HepG2 (cell line): ENCODE measurements around the gene PMPCB. TPM values are rescaled to one million over a fixed set of nuclear protein-coding genes. Genes with fewer than 3 reads are reported as not detected.

Source experiments
- AGO1 ChIP-seq: fragments of 200-400 bp; formaldehyde crosslinking; IDR thresholded peaks from 2 replicates; pipeline ENCODE4 v1.6.1; 2017; ENCODE audit warnings: mild to moderate bottlenecking, low read depth, low read length, moderate library complexity; ENCODE audit not compliant: poor library complexity, severe bottlenecking
- ARHGAP35 ChIP-seq: sonication (generic); formaldehyde crosslinking; IDR thresholded peaks from 2 replicates; pipeline ENCODE4 v1.9.0; 2022; ENCODE audit warnings: mild to moderate bottlenecking, inconsistent platforms, moderate library complexity, missing genetic modification reagents, borderline replicate concordance
- ATF1 ChIP-seq: IDR thresholded peaks from 2 replicates; pipeline ENCODE4 v1.6.1; 2016; ENCODE audit warnings: mild to moderate bottlenecking, control low read depth
- CHD2 ChIP-seq: IDR thresholded peaks from 2 replicates; pipeline ENCODE4 v1.6.1; 2011; ENCODE audit warnings: low read depth, low read length, improper control_type of control experiment
- CREB1 ChIP-seq, 2 experiments: fragments of 450-650 bp in 1 of 2; IDR thresholded peaks; 2 replicates each; pipeline ENCODE4 v1.6.1; 2016 to 2017; ENCODE audit warnings: control low read depth in 1 of 2, mild to moderate bottlenecking in 1 of 2, missing compliant biosample characterization in 1 of 2, missing genetic modification characterization in 1 of 2
- CREM ChIP-seq, 2 experiments: sonication (generic) in 1 of 2; formaldehyde crosslinking in 1 of 2; IDR thresholded peaks; 2 replicates each; pipeline versions ENCODE4 v1.4.0 to v1.6.1; 2016 to 2020; ENCODE audit warnings: antibody characterized with exemption in 1 of 2, mild to moderate bottlenecking in 1 of 2, missing genetic modification reagents in 1 of 2
- DPF2 ChIP-seq: sonication (generic); formaldehyde crosslinking; IDR thresholded peaks from 2 replicates; pipeline ENCODE4 v1.4.0; 2020; ENCODE audit warnings: mild to moderate bottlenecking, low read depth, missing genetic modification reagents, borderline replicate concordance
- FOXJ3 ChIP-seq: sonication (generic); formaldehyde crosslinking; IDR thresholded peaks from 2 replicates; pipeline ENCODE4 v1.4.0; 2020; ENCODE audit warnings: missing genetic modification reagents, mild to moderate bottlenecking, borderline replicate concordance
- KAT2B ChIP-seq: fragments of 150-350 bp; IDR thresholded peaks from 2 replicates; pipeline ENCODE4 v1.6.1; 2014; ENCODE audit warnings: low read depth, low read length, borderline replicate concordance
- MXD4 ChIP-seq: IDR thresholded peaks from 2 replicates; pipeline ENCODE4 v1.6.1; 2016; ENCODE audit warnings: mild to moderate bottlenecking, missing biosample characterization, missing genetic modification reagents
- MYPOP ChIP-seq: sonication (generic); formaldehyde crosslinking; IDR thresholded peaks from 2 replicates; pipeline ENCODE4 v1.8.1; 2023; ENCODE audit warnings: mild to moderate bottlenecking, moderate library complexity, missing genetic modification reagents
- NFRKB ChIP-seq: fragments of 450-650 bp; IDR thresholded peaks from 2 replicates; pipeline ENCODE4 v1.6.1; 2017
- PHF5A ChIP-seq: IDR thresholded peaks from one replicate; pipeline ENCODE4 v1.6.1; 2018; ENCODE audit warnings: low read depth, missing genetic modification reagents; ENCODE audit not compliant: unreplicated experiment
- RAD21 ChIP-seq: fragments of 450-650 bp; formaldehyde crosslinking; IDR thresholded peaks from 2 replicates; pipeline ENCODE4 v1.5.0; 2020; ENCODE audit warnings: mild to moderate bottlenecking
- RXRA ChIP-seq: sonication (generic); formaldehyde crosslinking; IDR thresholded peaks from 2 replicates; pipeline ENCODE4 v1.5.1; 2020; ENCODE audit warnings: missing genetic modification reagents
- SMAD1 ChIP-seq: sonication (generic); formaldehyde crosslinking; IDR thresholded peaks from 2 replicates; pipeline ENCODE4 v1.4.0; 2020; ENCODE audit warnings: missing genetic modification reagents, low read depth, mild to moderate bottlenecking, borderline replicate concordance
- SMC3 ChIP-seq: IDR thresholded peaks from 2 replicates; pipeline ENCODE4 v1.6.1; 2011; ENCODE audit warnings: low read length, improper control_type of control experiment
- SOX5 ChIP-seq: IDR thresholded peaks from 2 replicates; pipeline ENCODE4 v1.6.1; 2016; ENCODE audit warnings: borderline replicate concordance
- SSRP1 ChIP-seq: IDR thresholded peaks from 2 replicates; pipeline ENCODE4 v1.6.1; 2016; ENCODE audit warnings: control low read depth
- TMF1 ChIP-seq: sonication (generic); formaldehyde crosslinking; IDR thresholded peaks from 2 replicates; pipeline ENCODE4 v1.8.1; 2022; ENCODE audit warnings: low read depth, missing genetic modification reagents
- ZBTB1 ChIP-seq: sonication (generic); formaldehyde crosslinking; IDR thresholded peaks from 2 replicates; pipeline ENCODE4 v1.4.0; 2020; ENCODE audit warnings: missing genetic modification reagents, borderline replicate concordance
- ZNF337 ChIP-seq: sonication (generic); formaldehyde crosslinking; IDR thresholded peaks from 2 replicates; pipeline ENCODE4 v1.5.1; 2020; ENCODE audit warnings: missing genetic modification reagents, low read depth, mild to moderate bottlenecking, borderline replicate concordance
- ZNF567 ChIP-seq: sonication (generic); formaldehyde crosslinking; IDR thresholded peaks from 2 replicates; pipeline ENCODE4 v1.8.1; 2023; ENCODE audit warnings: mild to moderate bottlenecking, missing genetic modification reagents, borderline replicate concordance
- ZNF572 ChIP-seq: sonication (generic); formaldehyde crosslinking; IDR thresholded peaks from 2 replicates; pipeline ENCODE4 v1.5.1; 2020; ENCODE audit warnings: mild to moderate bottlenecking, missing genetic modification reagents
- ZNF761 ChIP-seq: sonication (generic); formaldehyde crosslinking; conservative IDR thresholded peaks from 2 replicates; pipeline ENCODE4 v1.4.0; 2020; ENCODE audit warnings: mild to moderate bottlenecking, missing genetic modification reagents
- ZNF772 ChIP-seq: sonication (generic); formaldehyde crosslinking; IDR thresholded peaks from 2 replicates; pipeline ENCODE4 v1.5.0; 2020; ENCODE audit warnings: mild to moderate bottlenecking, missing genetic modification reagents
- ZNF792 ChIP-seq: IDR thresholded peaks from 2 replicates; pipeline ENCODE4 v1.6.1; 2016
- ZSCAN22 ChIP-seq: sonication (generic); formaldehyde crosslinking; IDR thresholded peaks from 2 replicates; pipeline ENCODE4 v1.4.0; 2020; ENCODE audit warnings: mild to moderate bottlenecking, missing genetic modification reagents
- polyA plus RNA-seq, 8 experiments: library from polyadenylated mRNA; depleted of rRNA in 3 of 8; stranded (reverse) in 7 of 8; unstranded in 1 of 8; fragments of >200 nt; fragmentation: Illumina TruSeq in 4 of 8; extraction: Trizol in 4 of 8; gene quantifications; 2 replicates each; pipeline versions ENCODE4 v1.2.1 to v1.2.3, GENCODE V29; 2011 to 2016; ENCODE audit warnings: low read depth in 4 of 8, missing spikeins in 1 of 8, mixed read lengths in 1 of 8; ENCODE audit not compliant: insufficient read depth in 1 of 8
- total RNA-seq, 5 experiments: library from RNA; depleted of rRNA; stranded (reverse); fragments of >200 nt; fragmentation: Illumina TruSeq; extraction: Trizol; gene quantifications; 2 replicates each; pipeline ENCODE4 v1.2.3, GENCODE V29; 2016; ENCODE audit warnings: low read depth in 1 of 5

Gene PMPCB
- total and polyA plus RNA-seq, 2 of the 13 experiments (the other 11 are each of a cell fraction or from before 2014, with no cell fraction given), result 80.8 to 124 TPM

- TF ChIP-seq CREM (IDR thresholded peaks at IDR 0.05), result no peak; the same call in 1 of the 2 replicates
- TF ChIP-seq CREM (CRISPR knock-in tag; IDR thresholded peaks at IDR 0.05), result 0 out of 2 replicates have a peak, but pooled peaks have one; percentile 13
- peak; percentile 72 for TF ChIP-seq FOXJ3 (CRISPR knock-in tag)
- TF ChIP-seq ZNF567 (CRISPR knock-in tag), result peak; percentile 94
- TF ChIP-seq ARHGAP35, result no peak; the same call in 1 of the 2 replicates
- 0 out of 2 replicates have a peak, but pooled peaks have one; percentile 7 for TF ChIP-seq CREB1 (IDR thresholded peaks at IDR 0.05)
- peak; percentile 28; the same call in 1 of the 2 replicates for TF ChIP-seq CREB1 (CRISPR knock-in tag; IDR thresholded peaks at IDR 0.05)
- peak; percentile 63 for TF ChIP-seq SMC3
- no peak for TF ChIP-seq ZSCAN22 (CRISPR knock-in tag)
- TF ChIP-seq SSRP1 (CRISPR knock-in tag), result peak; percentile 36; the same call in 1 of the 2 replicates
- peak; percentile 62; the same call in 1 of the 2 replicates for TF ChIP-seq ZNF572
- TF ChIP-seq TMF1 (CRISPR knock-in tag), result peak; percentile 70; the same call in 1 of the 2 replicates
- TF ChIP-seq CHD2, result 0 out of 2 replicates have a peak, but pooled peaks have one; percentile 43
- peak; percentile 93 for TF ChIP-seq RXRA (CRISPR knock-in tag)
- peak; percentile 95; the same call in 1 of the 2 replicates for TF ChIP-seq SMAD1 (CRISPR knock-in tag)
- TF ChIP-seq ZNF761 (CRISPR knock-in tag), result peak; percentile 80; the same call in 1 of the 2 replicates
- peak; percentile 75; the same call in 1 of the 2 replicates for TF ChIP-seq ZNF792 (CRISPR knock-in tag)
- peak; percentile 64; the same call in 1 of the 2 replicates for TF ChIP-seq NFRKB
- TF ChIP-seq ZNF337 (CRISPR knock-in tag), result no peak
- TF ChIP-seq ZNF772 (CRISPR knock-in tag), result peak; percentile 71; the same call in 1 of the 2 replicates
- TF ChIP-seq KAT2B, result no peak
- TF ChIP-seq MXD4 (CRISPR knock-in tag), result 0 out of 2 replicates have a peak, but pooled peaks have one; percentile 53
- TF ChIP-seq ATF1 (CRISPR knock-in tag), result peak; percentile 40; the same call in 1 of the 2 replicates
- peak; percentile 64; the same call in 1 of the 2 replicates for TF ChIP-seq SOX5 (CRISPR knock-in tag)
- TF ChIP-seq PHF5A, result peak; percentile 79
- TF ChIP-seq DPF2 (CRISPR knock-in tag), result 0 out of 2 replicates have a peak, but pooled peaks have one; percentile 53
- TF ChIP-seq MYPOP, result peak; percentile 78; the same call in 1 of the 2 replicates
- TF ChIP-seq ZBTB1 (CRISPR knock-in tag), result no peak
- TF ChIP-seq RAD21 (CRISPR knock-in tag), result peak; percentile 82
- peak; percentile 41 for TF ChIP-seq AGO1
These were observed at the start of gene PMPCB (continued) for GRCh38 chr7:103296901-103297836.
